ENCODE measurements around the gene PSD2. TPM values are rescaled to one million over a fixed set of nuclear protein-coding genes. Genes with fewer than 3 reads are reported as not detected.

PSD2 gene
- total and polyA plus RNA-seq, 10 of the 15 experiments (the other 5 are each of a cell fraction or from before 2014, with no cell fraction given), result 0.02 to 0.14 (median 0.03) TPM; not detected in 5

DNA sequence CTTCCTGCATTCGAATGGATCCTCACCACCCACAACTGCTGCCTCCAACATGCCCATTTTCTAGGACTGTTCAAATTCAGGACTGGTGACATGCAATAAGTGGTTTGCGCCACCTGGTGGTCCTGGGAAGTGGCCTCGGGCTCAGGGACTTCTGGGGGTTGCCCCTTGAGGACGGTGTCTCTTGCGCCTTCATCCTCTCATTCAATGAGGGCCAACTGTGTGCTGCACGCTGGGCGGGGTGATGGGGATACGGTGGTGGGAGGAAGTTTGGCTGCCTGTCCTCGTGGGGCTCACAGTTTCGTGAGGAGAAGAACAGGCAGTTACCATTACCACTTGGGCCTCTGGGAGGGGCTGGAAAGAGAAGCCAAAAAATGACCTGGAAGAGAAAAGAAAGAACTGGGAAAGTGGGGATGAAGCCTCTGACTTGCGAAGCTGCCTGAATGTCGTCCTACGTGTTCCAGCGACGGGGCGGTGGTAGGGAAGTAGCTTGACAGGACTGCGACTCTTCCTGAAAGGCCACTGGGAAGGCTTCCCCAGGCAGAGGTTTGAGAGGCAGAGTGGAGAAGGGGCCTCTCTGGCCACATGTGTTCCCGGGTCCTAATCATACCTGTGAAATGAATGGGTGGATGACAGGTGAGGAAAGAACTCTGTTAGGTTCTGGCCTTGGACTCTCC is 49.0 kb downstream of the PSD2 start (continued):
- TF ChIP-seq, protein P1, sequence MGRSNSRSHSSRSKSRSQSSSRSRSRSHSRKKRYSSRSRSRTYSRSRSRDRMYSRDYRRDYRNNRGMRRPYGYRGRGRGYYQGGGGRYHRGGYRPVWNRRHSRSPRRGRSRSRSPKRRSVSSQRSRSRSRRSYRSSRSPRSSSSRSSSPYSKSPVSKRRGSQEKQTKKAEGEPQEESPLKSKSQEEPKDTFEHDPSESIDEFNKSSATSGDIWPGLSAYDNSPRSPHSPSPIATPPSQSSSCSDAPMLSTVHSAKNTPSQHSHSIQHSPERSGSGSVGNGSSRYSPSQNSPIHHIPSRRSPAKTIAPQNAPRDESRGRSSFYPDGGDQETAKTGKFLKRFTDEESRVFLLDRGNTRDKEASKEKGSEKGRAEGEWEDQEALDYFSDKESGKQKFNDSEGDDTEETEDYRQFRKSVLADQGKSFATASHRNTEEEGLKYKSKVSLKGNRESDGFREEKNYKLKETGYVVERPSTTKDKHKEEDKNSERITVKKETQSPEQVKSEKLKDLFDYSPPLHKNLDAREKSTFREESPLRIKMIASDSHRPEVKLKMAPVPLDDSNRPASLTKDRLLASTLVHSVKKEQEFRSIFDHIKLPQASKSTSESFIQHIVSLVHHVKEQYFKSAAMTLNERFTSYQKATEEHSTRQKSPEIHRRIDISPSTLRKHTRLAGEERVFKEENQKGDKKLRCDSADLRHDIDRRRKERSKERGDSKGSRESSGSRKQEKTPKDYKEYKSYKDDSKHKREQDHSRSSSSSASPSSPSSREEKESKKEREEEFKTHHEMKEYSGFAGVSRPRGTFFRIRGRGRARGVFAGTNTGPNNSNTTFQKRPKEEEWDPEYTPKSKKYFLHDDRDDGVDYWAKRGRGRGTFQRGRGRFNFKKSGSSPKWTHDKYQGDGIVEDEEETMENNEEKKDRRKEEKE (IDR thresholded peaks at IDR 0.05), result no peak
- no peak for TF ChIP-seq RBBP5 (conservative IDR thresholded peaks at IDR 0.05)

DNA sequence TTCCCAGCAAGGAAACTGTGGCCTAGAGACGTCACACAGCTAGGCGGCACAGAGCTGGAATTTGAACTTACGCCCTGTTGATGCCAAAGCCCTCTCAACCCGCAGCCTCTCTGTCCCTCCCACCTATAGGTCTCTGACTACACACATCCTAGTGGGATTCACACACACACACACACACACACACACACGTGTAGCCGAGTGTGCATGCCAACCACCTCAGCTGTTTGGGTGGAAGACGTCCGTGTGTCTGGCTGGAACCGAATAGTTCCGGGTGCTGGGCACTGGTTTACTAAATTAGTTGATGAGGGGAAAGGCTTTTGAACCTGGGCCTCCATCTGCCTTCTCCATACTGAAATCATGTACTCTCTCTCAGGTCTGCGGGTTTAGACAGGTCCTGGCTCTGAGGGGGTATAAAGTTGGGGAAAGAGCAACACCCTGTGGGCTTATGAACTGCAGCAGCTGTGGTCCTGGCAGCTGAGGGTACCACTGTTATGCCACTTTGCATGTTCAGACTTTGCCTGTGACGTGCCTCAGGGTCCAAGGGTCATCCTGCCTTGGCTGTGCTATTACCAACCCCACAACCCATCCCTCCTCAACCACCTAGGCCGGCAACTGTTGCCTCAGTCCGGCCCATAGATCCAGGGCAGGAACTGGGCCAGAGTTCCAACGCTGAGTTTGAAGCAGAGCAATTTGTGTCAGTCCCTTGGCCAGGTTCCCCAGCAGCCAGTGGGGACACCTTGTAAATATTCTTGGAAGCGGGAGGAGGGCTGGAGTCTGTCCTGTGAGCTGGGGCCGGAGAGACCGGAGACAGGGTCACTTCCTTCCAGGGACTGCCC is 50.5 kb downstream of the PSD2 start:
- no peaks in the 10 kb centered on the region for H3K79me2 ChIP-seq (ENCODE audit: control insufficient read depth, insufficient read depth, low read length)
- H2AFZ ChIP-seq (ENCODE audit: control insufficient read depth, low read depth, low read length), result no peak overlapping the region
- no peaks in the 10 kb centered on the region for H4K20me1 ChIP-seq (ENCODE audit: control insufficient read depth, insufficient read depth)
- ChIA-PET RAD21 (ENCODE audit: unreplicated experiment) (interaction anchor here (1.0 to 2.8 kb wide), 4 partner anchors 53 to 70 kb away, joined by 3 to 10 read pairs (median 5); no protein-coding TSS in a partner anchor), CTCF (interaction anchor here (2.0 to 6.7 kb wide), 4 partner anchors 17 to 122 kb away, joined by 6 to 146 read pairs (median 56); no protein-coding TSS in a partner anchor), POLR2A (no interaction called here), SMC1A (ENCODE audit: uncharacterized antibody, unreplicated experiment) (interaction anchor here (2.4 to 6.5 kb wide), 2 partner anchors 59 to 123 kb away, joined by 12 to 41 read pairs; no protein-coding TSS in a partner anchor)
- DNase-seq (ENCODE audit: low read depth, low spot score) (no peak), ATAC-seq (no peak; the same call in 1 of the 3 replicates), FAIRE-seq (no peak)
- no peaks in the 10 kb centered on the region for H3K36me3 ChIP-seq (ENCODE audit: control insufficient read depth in 2 of 2, insufficient read depth in 2 of 2, low read length in 1 of 2)
- H3K4me1 ChIP-seq (ENCODE audit: control insufficient read depth, insufficient read depth, low read length), result peaks cover 12% of the 10 kb centered on the region
- intact Hi-C loops (cut with micrococcal nuclease; ENCODE audit: unreplicated experiment), result no loop called here
- no peak overlapping the region for H3K27ac ChIP-seq (ENCODE audit: control insufficient read depth, insufficient read depth)
- no peak overlapping the region for H3K9ac ChIP-seq (ENCODE audit: control insufficient read depth, insufficient read depth, low read length)
- BruUV-seq (replicated peaks), result no TSS peak
- H3K4me3 ChIP-seq, result no peak overlapping the region
- H3K27me3 ChIP-seq (replicated peaks in 1 of 2; ENCODE audit: control insufficient read depth in 2 of 2, insufficient read depth in 2 of 2, low read length in 1 of 2), result no peaks in the 10 kb centered on the region; a peak in 1 of 4 replicates
- no peak overlapping the region for H3K4me2 ChIP-seq (ENCODE audit: control insufficient read depth, insufficient read depth)
- 74% methylated on average over 18 of the region's 18 CpGs for WGBS (ENCODE audit: insufficient coverage, insufficient replicate concordance, low lambda C conversion rate, missing lambda C conversion rate)
- in situ Hi-C loops (cut with MboI), result no loop called here
- H3K9me3 ChIP-seq (replicated peaks; ENCODE audit: control insufficient read depth, insufficient read depth, low read length), result no peaks in the 10 kb centered on the region
- no peak for TF ChIP-seq MYC (IDR thresholded peaks at IDR 0.05; ENCODE audit: insufficient read depth, insufficient read length, insufficient replicate concordance, low read length, severe bottlenecking)
- 0 out of 2 replicates have a peak, but pooled peaks have one; percentile 9 for TF ChIP-seq CREB1 (IDR thresholded peaks at IDR 0.05; ENCODE audit: low read depth)
- TF ChIP-seq MEF2A (IDR thresholded peaks at IDR 0.05; ENCODE audit: insufficient read depth, low read depth, low read length), result no peak

All from GM12878 (cell line).